Measurements from ENCODE around the gene ING4.

The ING4 gene

DNA sequence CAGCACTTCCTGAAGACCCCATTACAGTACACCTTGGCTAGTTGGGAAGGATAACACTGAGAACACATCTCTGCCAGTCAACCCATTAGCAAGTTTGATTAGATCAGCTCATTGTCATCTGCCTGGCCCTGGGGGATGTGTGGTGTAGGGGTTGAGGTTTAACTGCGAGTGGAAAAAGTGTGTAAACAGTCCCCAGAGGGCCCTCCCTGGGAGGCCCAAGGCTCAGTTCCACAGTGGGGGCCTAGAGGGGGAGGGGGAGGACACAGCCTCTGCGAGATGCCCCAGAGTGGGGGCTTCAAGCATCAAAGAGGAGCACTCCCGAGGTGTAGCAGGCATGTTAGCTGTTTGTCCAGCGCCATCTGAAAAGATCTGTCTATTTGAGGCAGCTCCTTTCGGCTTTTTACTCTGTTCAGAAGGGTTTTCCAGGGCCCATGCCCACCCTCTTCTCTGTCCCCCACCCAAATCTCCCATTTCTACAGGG is 27.5 kb downstream of the ING4 start:
- no peak for DNase-seq

GRCh38 chr12:6632026-6632983 is 30.6 kb downstream of the ING4 start:
- DNase-seq: no peak

- DNase-seq: no peak
These were observed 31.4 kb downstream of the ING4 start for GRCh38 chr12:6631549-6631961.

GRCh38 chr12:6630736-6631135 is 32.2 kb downstream of the ING4 start:
- no peak for DNase-seq

- no peak for DNase-seq
These were observed 35.3 kb downstream of the ING4 start for GRCh38 chr12:6627616-6628015.

DNA sequence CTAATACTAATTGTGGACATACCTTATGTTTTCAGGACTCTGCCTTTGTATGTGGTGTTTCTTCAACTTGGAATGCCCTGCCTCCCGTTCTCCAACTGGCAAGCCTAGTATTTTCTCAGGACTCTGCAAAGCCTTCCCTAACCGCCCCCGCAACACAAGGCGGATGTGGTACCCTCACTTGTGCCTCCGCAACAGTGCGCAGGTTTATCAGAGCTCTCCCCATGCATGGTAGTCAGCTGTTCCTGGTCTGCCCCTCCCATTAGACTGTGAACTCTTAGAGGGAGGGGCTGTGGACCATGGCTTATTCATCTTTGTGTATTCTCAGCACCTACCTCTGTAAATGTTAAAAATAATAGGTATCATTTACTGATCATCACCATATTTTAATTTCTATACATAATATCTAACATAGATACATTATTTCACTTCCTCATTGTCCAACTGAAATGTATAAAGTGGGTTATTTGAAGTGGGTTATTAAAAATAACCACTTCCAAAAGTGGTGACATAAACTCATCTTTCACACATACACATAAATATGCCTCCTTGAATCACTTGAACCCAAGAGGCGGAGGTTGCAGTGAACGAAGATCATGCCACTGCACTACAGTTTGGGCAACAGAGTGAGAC is 36.1 kb downstream of the ING4 start:
- DNase-seq: no peak

DNA sequence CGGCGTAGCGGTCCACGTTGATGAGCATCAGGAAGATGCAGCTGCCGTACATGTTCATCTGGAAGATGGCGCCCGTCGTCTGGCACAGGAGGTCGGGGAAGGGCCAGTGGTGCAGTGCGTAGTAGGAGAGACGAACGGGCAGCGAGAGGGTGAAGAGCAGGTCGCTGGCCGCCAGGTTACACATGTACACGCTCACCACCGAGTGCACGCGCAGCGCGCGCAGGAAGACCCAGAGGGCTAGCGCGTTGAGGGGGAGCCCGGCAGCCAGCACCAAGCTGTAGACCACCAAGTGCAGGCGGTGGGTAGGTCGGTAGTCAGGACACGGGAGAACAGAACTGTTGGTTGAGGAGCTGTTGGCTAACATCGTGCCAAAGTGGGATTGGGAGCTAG is 42.0 kb downstream of the ING4 start:
- DNase-seq: no peak

- no peak for DNase-seq
These were observed 42.6 kb downstream of the ING4 start for GRCh38 chr12:6620137-6620884.

DNA sequence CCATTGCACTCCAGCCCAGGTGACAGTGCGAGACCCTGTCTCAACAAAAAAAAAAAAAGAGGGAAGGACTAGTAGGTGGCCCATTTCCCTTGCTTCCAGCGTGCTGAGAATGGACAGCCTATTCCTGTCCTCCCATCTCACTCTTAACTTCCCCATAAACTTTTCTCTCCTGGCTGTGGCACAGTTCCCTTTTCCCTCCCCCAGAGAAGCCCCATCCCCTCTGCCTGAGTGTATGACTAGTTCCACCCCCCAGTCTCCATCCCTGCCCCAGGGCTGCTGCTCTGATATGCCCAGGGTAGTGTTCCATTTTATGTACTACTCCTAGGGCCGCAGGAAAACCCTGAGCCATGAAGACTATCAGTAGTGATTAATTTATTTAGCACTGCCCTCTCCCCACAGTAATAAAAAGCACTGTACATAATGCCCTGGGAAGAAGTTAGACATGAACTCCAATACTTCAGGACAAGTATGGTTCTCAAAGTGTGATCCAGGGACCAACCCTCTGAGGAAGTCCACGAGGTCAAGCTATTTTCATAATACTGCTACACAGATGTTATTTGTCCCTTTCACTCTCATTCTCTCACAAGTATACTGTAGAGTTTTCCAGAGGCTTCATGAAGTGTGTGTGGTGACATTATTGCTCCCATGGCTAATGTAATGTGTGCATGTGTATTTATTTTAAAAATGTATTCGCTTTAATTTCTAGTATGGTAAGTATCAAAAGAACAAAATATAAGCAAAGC is 44.3 kb downstream of the ING4 start:
- DNase-seq: no peak

DNA sequence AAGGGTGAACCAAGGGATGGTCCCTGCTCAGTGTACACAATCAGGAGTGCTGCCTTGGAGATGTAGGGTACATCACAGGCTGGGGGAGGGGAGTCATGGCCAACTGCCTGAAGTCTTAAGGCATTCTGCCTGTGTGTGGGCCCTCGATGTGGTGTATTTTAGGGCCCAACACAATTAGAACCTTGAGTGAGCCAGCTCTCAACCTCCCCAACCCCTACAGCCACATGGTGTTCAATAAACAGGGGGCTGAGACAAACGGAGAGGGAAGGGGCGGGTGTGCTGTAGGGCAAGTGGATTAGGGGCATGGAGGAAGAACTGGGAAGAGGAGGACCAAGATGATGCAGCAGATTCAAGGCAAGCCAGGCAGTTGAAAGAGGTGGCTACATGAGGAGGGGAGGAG is 47.1 kb downstream of the ING4 start:
- no peak for DNase-seq

GRCh38 chr12:6614513-6615172 is 48.3 kb downstream of the ING4 start:
- peak in 1 of 2 experiments; percentile 22 for DNase-seq

DNA sequence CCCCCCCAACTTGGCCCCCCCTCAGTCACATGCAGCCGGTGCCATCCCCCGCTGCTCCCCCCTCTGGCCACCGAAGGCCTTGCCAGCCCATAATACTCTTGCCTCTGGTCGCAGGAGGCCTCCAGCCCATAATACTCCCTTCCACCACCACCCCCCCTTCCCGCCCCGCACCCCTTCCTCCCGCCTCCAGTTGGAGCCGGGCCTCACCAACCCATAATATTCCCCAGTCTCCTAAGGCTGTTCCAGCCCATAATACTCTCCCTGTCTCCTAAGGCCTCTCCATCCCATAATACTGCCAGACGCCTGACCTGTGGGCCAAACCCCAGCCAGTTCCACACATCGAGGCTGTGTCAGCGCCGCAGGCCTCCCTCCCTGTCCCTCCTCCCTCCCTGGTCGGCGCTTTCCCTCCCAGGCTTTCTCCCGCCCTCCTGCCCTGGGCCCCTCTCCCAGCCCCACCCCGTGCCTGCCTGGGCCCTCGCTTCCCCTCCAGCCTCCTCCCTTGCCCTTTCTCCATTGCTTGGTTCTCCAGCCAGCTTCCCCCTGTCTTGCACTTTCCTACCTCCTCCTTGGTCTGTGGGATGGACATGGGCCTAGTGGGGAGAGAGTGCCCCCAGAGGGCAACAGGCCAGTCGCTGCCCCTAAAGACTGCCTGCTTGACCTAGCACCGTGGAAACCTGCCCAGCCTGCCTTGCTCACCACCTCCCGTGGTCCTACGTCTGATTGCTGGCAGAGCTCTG is 49.0 kb downstream of the ING4 start:
- DNase-seq: peak; percentile 94

DNA sequence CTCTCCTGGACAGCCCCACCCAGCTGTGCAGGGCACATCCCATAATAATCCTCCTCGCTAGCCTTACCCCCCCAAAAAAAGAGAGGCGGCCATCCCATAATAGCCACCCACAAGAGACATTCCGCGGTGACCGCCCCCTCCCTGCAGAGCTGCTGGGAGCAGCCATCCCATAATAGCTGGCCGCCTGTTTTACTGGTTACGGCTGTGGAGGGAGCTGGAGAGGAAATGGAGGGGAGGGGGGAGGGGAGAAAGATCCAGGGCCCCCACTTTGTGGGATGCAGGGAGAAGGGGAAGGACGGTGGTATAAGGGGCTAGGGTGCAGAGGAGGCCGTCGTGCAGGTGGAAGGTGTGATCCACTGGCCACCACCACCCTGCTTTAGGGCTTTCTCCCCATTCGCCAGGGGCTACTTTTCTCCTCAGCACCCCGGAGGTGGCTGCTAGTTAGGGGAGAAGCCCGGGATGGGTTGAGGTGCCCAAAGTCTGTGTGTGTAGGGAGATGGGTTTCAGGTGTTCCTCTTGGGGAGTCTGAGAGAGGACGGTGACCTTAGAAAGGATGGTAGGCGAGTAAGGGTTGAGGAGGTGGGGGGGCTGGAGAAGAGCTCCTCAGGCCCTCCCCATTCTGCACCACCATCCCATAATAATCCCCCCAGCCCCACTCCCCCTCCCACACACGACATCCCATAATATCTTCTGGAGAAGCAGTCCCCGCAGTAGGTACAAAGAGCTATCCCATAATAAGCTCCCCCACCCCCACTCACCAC is 49.7 kb downstream of the ING4 start:
- peak; percentile 51 to 78 for DNase-seq

GRCh38 chr12:6612652-6613014 is 50.3 kb downstream of the ING4 start:
- no peak for DNase-seq

- DNase-seq: no peak
These were observed 50.7 kb downstream of the ING4 start for GRCh38 chr12:6612247-6612646.

DNA sequence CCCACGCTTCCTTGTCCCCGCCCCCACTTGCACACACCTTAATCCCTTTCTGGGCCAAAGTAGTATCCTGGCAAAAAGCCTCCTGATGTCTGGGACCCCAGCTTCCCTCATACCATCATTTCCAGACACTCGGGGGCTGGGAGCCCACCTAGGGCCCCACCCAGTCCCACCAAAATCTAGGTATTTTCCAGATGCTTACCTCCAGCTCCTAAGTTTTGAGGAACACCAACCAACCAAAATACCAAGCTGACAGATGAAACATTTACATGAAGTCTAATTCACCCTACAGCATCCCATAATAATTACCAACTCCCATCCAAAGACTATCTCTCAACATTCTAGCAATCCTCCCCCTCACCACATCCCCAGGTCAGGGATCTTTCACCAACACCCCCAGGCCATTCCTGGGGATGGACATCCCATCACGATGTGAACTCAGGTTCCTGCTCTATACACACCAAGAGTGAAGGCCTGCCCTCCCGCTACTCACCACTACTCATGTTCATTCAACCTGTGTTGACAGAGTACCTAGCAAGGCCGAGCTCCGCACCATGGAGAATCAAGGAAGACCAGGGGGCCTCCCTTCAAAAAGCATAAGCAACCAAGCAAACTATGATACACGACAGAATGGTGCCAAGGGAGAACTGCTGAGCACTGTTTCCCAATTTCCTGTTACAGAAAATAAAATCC is 54.2 kb downstream of the ING4 start:
- no peak for DNase-seq

- DNase-seq: peak; percentile 67 to 77
These were observed 54.9 kb downstream of the ING4 start for GRCh38 chr12:6607751-6608591.

DNA sequence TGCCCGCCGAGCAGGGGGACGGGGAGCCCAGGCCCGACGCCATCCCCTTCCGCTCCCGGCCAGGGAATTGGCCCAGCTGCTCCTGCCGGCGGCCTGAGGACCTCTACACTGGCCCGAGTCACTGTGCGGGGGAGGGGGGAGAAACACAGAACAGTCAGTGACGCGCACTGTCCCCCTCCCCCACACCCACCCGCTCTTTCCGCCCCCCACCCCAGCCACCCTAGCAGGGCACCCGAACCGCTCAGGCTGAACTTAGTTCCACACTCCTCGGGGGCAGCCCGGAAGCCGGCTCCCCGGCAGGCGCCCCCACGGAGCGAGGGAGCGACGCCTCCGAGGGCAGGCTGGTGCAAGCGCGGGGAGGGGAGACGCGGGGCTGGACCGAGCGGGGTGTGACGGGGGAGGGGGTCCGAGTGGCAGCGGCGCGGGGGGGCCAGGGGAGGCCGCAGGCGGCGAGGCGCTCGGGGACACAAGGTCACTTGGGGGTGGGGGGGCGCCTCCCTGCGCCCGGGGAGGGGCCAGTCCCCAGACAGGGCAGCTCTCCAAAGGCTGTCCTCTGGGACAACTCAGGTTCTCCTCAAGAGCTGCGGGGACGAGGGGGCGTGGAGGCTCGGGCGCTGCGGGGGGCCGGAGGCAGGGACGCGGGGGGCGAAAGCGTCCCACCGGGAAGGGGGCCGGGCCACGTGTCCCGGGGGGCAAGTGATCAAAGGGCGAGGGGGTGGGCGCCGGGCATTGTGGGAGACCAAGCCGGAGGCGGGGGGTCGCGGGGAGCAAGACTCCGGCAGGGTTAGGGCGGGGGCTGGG is 56.4 kb downstream of the ING4 start:
- no peak for DNase-seq

All from NCI-H1930 (cell line).